GM12872 (cell line): ENCODE results near the gene GPR37.

Source experiments
- CTCF ChIP-seq: IDR thresholded peaks from 3 replicates; pipeline ENCODE4 v1.5.1; 2011; ENCODE audit warnings: low read depth, mild to moderate bottlenecking, low read length, moderate library complexity; ENCODE audit not compliant: insufficient read depth

GPR37 gene

GRCh38 chr7:124765401-124766352, at the start of gene GPR37:
Gene GPR37 (minus strand): TSS chr7:124765792. CDS start chr7:124764976, 816 bp downstream.
- TF ChIP-seq CTCF: no peak

- no peak for TF ChIP-seq CTCF
Measured at GRCh38 chr7:124813994-124814798, 48.6 kb upstream of the GPR37 start.

- TF ChIP-seq CTCF: no peak
Measured at GRCh38 chr7:124812764-124813163, 47.2 kb upstream of the GPR37 start.

GRCh38 chr7:124811341-124811740, 45.7 kb upstream of the GPR37 start:
- no peak for TF ChIP-seq CTCF

GRCh38 chr7:124810605-124811004, 45.0 kb upstream of the GPR37 start:
- no peak for TF ChIP-seq CTCF

- no peak for TF ChIP-seq CTCF
Measured at GRCh38 chr7:124808206-124808605, 42.6 kb upstream of the GPR37 start.

GRCh38 chr7:124801330-124801895, 35.8 kb upstream of the GPR37 start:
- no peak for TF ChIP-seq CTCF
